OCI-LY1 (cell line): Measurements from ENCODE around the gene SENP6.

Source experiments
- EZH2 ChIP-seq: fragments of 200-600 bp; sonication (generic), shearing (Covaris generic); IDR thresholded peaks from 2 replicates; pipeline ENCODE4 v1.8.0; 2017; ENCODE audit warnings: borderline replicate concordance, mixed run types, mild to moderate bottlenecking, antibody characterized with exemption, low read length, moderate library complexity, mixed read lengths
- TF ChIP-seq, protein P1 (sequence below): fragments of 200-600 bp; sonication (generic), shearing (Covaris generic); IDR thresholded peaks from 2 replicates; pipeline ENCODE4 v1.5.1; 2017; ENCODE audit warnings: mild to moderate bottlenecking, antibody characterized with exemption, low read length, moderate library complexity, mixed read lengths

GRCh38 chr6:75566137-75566767, 35.4 kb upstream of the SENP6 start:
- TF ChIP-seq, protein P1, sequence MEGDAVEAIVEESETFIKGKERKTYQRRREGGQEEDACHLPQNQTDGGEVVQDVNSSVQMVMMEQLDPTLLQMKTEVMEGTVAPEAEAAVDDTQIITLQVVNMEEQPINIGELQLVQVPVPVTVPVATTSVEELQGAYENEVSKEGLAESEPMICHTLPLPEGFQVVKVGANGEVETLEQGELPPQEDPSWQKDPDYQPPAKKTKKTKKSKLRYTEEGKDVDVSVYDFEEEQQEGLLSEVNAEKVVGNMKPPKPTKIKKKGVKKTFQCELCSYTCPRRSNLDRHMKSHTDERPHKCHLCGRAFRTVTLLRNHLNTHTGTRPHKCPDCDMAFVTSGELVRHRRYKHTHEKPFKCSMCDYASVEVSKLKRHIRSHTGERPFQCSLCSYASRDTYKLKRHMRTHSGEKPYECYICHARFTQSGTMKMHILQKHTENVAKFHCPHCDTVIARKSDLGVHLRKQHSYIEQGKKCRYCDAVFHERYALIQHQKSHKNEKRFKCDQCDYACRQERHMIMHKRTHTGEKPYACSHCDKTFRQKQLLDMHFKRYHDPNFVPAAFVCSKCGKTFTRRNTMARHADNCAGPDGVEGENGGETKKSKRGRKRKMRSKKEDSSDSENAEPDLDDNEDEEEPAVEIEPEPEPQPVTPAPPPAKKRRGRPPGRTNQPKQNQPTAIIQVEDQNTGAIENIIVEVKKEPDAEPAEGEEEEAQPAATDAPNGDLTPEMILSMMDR, result no peak
- TF ChIP-seq EZH2, result no peak
